ENCODE measurements around the gene LY6G6C. TPM values are rescaled to one million over a fixed set of nuclear protein-coding genes. Genes with fewer than 3 reads are reported as not detected.

The LY6G6C gene
- total and polyA plus RNA-seq, 2 of the 13 experiments (the other 11 are each of a cell fraction or from before 2014, with no cell fraction given): 0.15 TPM; not detected in 1

DNA sequence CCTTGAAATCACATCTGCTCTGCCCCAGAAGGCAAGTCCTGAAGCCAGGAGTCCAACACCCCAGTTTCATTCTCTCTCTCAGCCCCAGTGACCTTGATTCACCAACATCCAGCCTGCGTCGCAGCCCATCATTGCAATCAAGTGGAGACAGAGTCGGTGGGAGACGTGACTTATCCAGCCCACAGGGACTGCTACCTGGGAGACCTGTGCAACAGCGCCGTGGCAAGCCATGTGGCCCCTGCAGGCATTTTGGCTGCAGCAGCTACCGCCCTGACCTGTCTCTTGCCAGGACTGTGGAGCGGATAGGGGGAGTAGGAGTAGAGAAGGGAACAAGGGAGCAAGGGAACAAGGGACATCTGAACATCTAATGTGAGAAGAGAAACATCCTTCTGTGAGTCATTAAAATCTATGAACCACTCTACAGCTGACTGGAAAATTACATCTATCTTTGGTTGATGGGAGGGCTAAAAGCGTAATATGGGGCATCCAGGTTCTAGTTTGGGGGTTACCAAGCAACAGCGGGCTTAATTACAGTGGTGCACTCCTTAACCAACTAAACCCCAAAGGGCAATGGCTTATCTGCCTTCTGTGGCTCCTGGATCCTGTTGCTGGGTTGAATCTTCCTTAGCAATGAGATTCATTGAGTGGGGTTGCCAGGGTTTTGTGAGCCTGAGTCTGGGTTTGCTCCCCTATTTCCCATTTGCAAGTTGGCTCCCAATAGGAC lies 3.9 kb downstream of the LY6G6C start (continued):
- TF ChIP-seq ZMYM2 (CRISPR knock-in tag; IDR thresholded peaks at IDR 0.05) (no peak), TBL1XR1 (IDR thresholded peaks at IDR 0.05; ENCODE audit: borderline replicate concordance, low read length, partially characterized antibody) (no peak), GABPB1 (CRISPR knock-in tag; IDR thresholded peaks at IDR 0.05) (no peak), STAG1 (CRISPR knock-in tag; IDR thresholded peaks at IDR 0.05) (peak; percentile 77), SP4 (CRISPR knock-in tag; IDR thresholded peaks at IDR 0.05) (no peak), DNMT1 (CRISPR knock-in tag; IDR thresholded peaks at IDR 0.05) (no peak), FOXK1 (CRISPR knock-in tag; IDR thresholded peaks at IDR 0.05; ENCODE audit: borderline replicate concordance, low read depth) (no peak), BORCS8-MEF2B (CRISPR knock-in tag; IDR thresholded peaks at IDR 0.05) (0 out of 2 replicates have a peak, but pooled peaks have one; percentile 25), SOX5 (CRISPR knock-in tag; IDR thresholded peaks at IDR 0.05; ENCODE audit: borderline replicate concordance) (peak; percentile 53; the same call in 1 of the 2 replicates), NRL (CRISPR knock-in tag; IDR thresholded peaks at IDR 0.05; ENCODE audit: borderline replicate concordance) (peak; percentile 52; the same call in 1 of the 2 replicates), ONECUT2 (CRISPR knock-in tag; IDR thresholded peaks at IDR 0.05) (no peak), U2AF1 (optimal IDR thresholded peaks at IDR 0.05; ENCODE audit: low read depth, low read length) (no peak), THYN1 (CRISPR knock-in tag; IDR thresholded peaks at IDR 0.05; ENCODE audit: borderline replicate concordance, low read depth) (no peak), ZNF343 (CRISPR knock-in tag; IDR thresholded peaks at IDR 0.05) (no peak), ARNTL (CRISPR knock-in tag; IDR thresholded peaks at IDR 0.05) (no peak), ZNF230 (CRISPR knock-in tag; IDR thresholded peaks at IDR 0.05) (no peak), MEIS1 (CRISPR knock-in tag; IDR thresholded peaks at IDR 0.05; ENCODE audit: borderline replicate concordance) (no peak), THAP7 (CRISPR knock-in tag; IDR thresholded peaks at IDR 0.05) (no peak), ARHGAP35 (CRISPR knock-in tag; IDR thresholded peaks at IDR 0.05; ENCODE audit: borderline replicate concordance) (no peak), ZFP36L1 (CRISPR knock-in tag; IDR thresholded peaks at IDR 0.05) (no peak), SRF (IDR thresholded peaks at IDR 0.05; ENCODE audit: low read depth, low read length) (no peak), ZSCAN31 (CRISPR knock-in tag; IDR thresholded peaks at IDR 0.05; ENCODE audit: low read depth) (no peak), NFYB (CRISPR knock-in tag; IDR thresholded peaks at IDR 0.05) (no peak), NR1H2 (CRISPR knock-in tag; IDR thresholded peaks at IDR 0.05; ENCODE audit: borderline replicate concordance, low read depth) (no peak), ZNF790 (CRISPR knock-in tag; IDR thresholded peaks at IDR 0.05; ENCODE audit: borderline replicate concordance) (no peak), KDM5B (CRISPR knock-in tag; IDR thresholded peaks at IDR 0.05; ENCODE audit: borderline replicate concordance) (0 out of 2 replicates have a peak, but pooled peaks have one; percentile 8), MEF2D (CRISPR knock-in tag; IDR thresholded peaks at IDR 0.05) (no peak), ZNF768 (CRISPR knock-in tag; IDR thresholded peaks at IDR 0.05) (peak; percentile 40; the same call in 1 of the 2 replicates)
- TF ChIP-seq, protein P1, sequence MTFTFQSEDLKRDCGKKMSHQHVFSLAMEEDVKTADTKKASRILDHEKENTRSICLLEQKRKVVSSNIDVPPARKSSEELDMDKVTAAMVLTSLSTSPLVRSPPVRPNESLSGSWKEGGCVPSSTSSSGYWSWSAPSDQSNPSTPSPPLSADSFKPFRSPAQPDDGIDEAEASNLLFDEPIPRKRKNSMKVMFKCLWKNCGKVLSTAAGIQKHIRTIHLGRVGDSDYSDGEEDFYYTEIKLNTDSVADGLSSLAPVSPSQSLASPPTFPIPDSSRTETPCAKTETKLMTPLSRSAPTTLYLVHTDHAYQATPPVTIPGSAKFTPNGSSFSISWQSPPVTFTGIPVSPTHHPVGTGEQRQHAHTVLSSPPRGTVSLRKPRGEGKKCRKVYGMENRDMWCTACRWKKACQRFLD (CRISPR knock-in tag; IDR thresholded peaks at IDR 0.05; ENCODE audit: borderline replicate concordance): no peak
- TF ChIP-seq, protein P2, sequence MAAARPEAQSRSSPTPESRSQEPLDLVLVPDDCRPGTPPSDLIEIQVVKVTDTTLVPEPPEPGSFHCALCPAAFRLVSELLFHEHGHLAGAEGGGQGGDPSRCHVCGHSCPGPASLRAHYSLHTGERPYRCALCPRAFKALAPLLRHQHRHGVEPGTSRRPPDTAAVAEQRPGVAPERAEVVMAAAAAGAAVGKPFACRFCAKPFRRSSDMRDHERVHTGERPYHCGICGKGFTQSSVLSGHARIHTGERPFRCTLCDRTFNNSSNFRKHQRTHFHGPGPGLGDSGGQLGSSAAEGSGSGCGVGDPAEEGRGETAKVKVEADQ (CRISPR knock-in tag; IDR thresholded peaks at IDR 0.05; ENCODE audit: borderline replicate concordance): no peak

Measured in HepG2 (cell line).